HepG2 (cell line): ENCODE results near the gene VPS9D1. TPM values are rescaled to one million over a fixed set of nuclear protein-coding genes. Genes with fewer than 3 reads are reported as not detected.

Source experiments
- EP300 ChIP-seq, 3 experiments: sonication (generic) in 1 of 3; formaldehyde crosslinking in 1 of 3; IDR thresholded peaks; 2 replicates each; pipeline versions ENCODE4 v1.5.1 to v1.6.1; 2011 to 2020; ENCODE audit warnings: low read depth in 2 of 3, low read length in 2 of 3, borderline replicate concordance in 1 of 3, improper control_type of control experiment in 1 of 3, mild to moderate bottlenecking in 1 of 3, missing genetic modification reagents in 1 of 3, moderate library complexity in 1 of 3
- FOXA3 ChIP-seq: IDR thresholded peaks from 2 replicates; pipeline ENCODE4 v1.6.1; 2016; ENCODE audit warnings: missing genetic modification reagents, missing compliant biosample characterization
- GATAD1 ChIP-seq: IDR thresholded peaks from 2 replicates; pipeline ENCODE4 v1.6.1; 2016; ENCODE audit warnings: missing genetic modification reagents, missing compliant biosample characterization
- MEIS2 ChIP-seq: sonication (generic); formaldehyde crosslinking; IDR thresholded peaks from 2 replicates; pipeline ENCODE4 v1.9.0; 2021; ENCODE audit warnings: mild to moderate bottlenecking, missing genetic modification reagents
- NAIF1 ChIP-seq: sonication (generic); formaldehyde crosslinking; IDR thresholded peaks from 2 replicates; pipeline ENCODE4 v1.5.0; 2020; ENCODE audit warnings: mild to moderate bottlenecking, missing genetic modification reagents, borderline replicate concordance
- NKX3-1 ChIP-seq: sonication (generic); formaldehyde crosslinking; IDR thresholded peaks from 2 replicates; pipeline ENCODE4 v1.5.0; 2020; ENCODE audit warnings: missing genetic modification reagents
- POGZ ChIP-seq: sonication (generic); formaldehyde crosslinking; IDR thresholded peaks from 2 replicates; pipeline ENCODE4 v1.4.0; 2020; ENCODE audit warnings: mild to moderate bottlenecking, missing genetic modification reagents
- TSC22D2 ChIP-seq: sonication (generic); formaldehyde crosslinking; IDR thresholded peaks from 2 replicates; pipeline ENCODE4 v1.5.1; 2020; ENCODE audit warnings: missing genetic modification reagents, mild to moderate bottlenecking, borderline replicate concordance
- U2AF1 ChIP-seq: fragments of 200-400 bp; formaldehyde crosslinking; optimal IDR thresholded peaks from 2 replicates; pipeline ENCODE3; 2017; ENCODE audit warnings: mild to moderate bottlenecking, low read depth, low read length
- YEATS2 ChIP-seq: sonication (generic); formaldehyde crosslinking; IDR thresholded peaks from 2 replicates; pipeline ENCODE4 v1.4.0; 2020; ENCODE audit warnings: missing genetic modification reagents, borderline replicate concordance
- ZNF101 ChIP-seq: sonication (generic); formaldehyde crosslinking; IDR thresholded peaks from 2 replicates; pipeline ENCODE4 v1.4.0; 2020; ENCODE audit warnings: mild to moderate bottlenecking, low read depth, missing genetic modification reagents, borderline replicate concordance
- ZNF75D ChIP-seq: sonication (generic); formaldehyde crosslinking; IDR thresholded peaks from 2 replicates; pipeline ENCODE4 v1.8.1; 2023; ENCODE audit warnings: missing genetic modification reagents, mild to moderate bottlenecking, borderline replicate concordance
- ZNF775 ChIP-seq: sonication (generic); formaldehyde crosslinking; IDR thresholded peaks from 2 replicates; pipeline ENCODE4 v1.4.0; 2020; ENCODE audit warnings: missing genetic modification reagents, mild to moderate bottlenecking, moderate library complexity, borderline replicate concordance
- ZNF891 ChIP-seq: sonication (generic); formaldehyde crosslinking; IDR thresholded peaks from 2 replicates; pipeline ENCODE4 v1.5.0; 2020; ENCODE audit warnings: mild to moderate bottlenecking, missing genetic modification reagents
- polyA plus RNA-seq, 8 experiments: library from polyadenylated mRNA; depleted of rRNA in 3 of 8; stranded (reverse) in 7 of 8; unstranded in 1 of 8; fragments of >200 nt; fragmentation: Illumina TruSeq in 4 of 8; extraction: Trizol in 4 of 8; gene quantifications; 2 replicates each; pipeline versions ENCODE4 v1.2.1 to v1.2.3, GENCODE V29; 2011 to 2016; ENCODE audit warnings: low read depth in 4 of 8, missing spikeins in 1 of 8, mixed read lengths in 1 of 8; ENCODE audit not compliant: insufficient read depth in 1 of 8
- total RNA-seq, 5 experiments: library from RNA; depleted of rRNA; stranded (reverse); fragments of >200 nt; fragmentation: Illumina TruSeq; extraction: Trizol; gene quantifications; 2 replicates each; pipeline ENCODE4 v1.2.3, GENCODE V29; 2016; ENCODE audit warnings: low read depth in 1 of 5
- TF ChIP-seq, protein P1 (sequence below): sonication (generic); formaldehyde crosslinking; conservative IDR thresholded peaks from 2 replicates; pipeline ENCODE4 v1.4.0; 2020; ENCODE audit warnings: missing genetic modification reagents
- TF ChIP-seq, protein P2 (sequence below): sonication (generic); formaldehyde crosslinking; IDR thresholded peaks from 2 replicates; pipeline ENCODE4 v1.8.1; 2023; ENCODE audit warnings: mild to moderate bottlenecking, missing genetic modification reagents
- TF ChIP-seq, protein P3 (sequence below): sonication (generic); formaldehyde crosslinking; IDR thresholded peaks from 2 replicates; pipeline ENCODE4 v1.4.0; 2020; ENCODE audit warnings: mild to moderate bottlenecking, missing genetic modification reagents
- TF ChIP-seq, protein P4 (sequence below): sonication (generic); formaldehyde crosslinking; IDR thresholded peaks from 2 replicates; pipeline ENCODE4 v1.5.1; 2020; ENCODE audit warnings: missing genetic modification reagents, mild to moderate bottlenecking, borderline replicate concordance
- TF ChIP-seq, protein P5 (sequence below): sonication (generic); formaldehyde crosslinking; conservative IDR thresholded peaks from 2 replicates; pipeline ENCODE4 v1.4.0; 2020; ENCODE audit warnings: missing genetic modification reagents

Gene VPS9D1
- total and polyA plus RNA-seq, 2 of the 13 experiments (the other 11 are each of a cell fraction or from before 2014, with no cell fraction given) = 10.1 to 13.2 TPM

DNA sequence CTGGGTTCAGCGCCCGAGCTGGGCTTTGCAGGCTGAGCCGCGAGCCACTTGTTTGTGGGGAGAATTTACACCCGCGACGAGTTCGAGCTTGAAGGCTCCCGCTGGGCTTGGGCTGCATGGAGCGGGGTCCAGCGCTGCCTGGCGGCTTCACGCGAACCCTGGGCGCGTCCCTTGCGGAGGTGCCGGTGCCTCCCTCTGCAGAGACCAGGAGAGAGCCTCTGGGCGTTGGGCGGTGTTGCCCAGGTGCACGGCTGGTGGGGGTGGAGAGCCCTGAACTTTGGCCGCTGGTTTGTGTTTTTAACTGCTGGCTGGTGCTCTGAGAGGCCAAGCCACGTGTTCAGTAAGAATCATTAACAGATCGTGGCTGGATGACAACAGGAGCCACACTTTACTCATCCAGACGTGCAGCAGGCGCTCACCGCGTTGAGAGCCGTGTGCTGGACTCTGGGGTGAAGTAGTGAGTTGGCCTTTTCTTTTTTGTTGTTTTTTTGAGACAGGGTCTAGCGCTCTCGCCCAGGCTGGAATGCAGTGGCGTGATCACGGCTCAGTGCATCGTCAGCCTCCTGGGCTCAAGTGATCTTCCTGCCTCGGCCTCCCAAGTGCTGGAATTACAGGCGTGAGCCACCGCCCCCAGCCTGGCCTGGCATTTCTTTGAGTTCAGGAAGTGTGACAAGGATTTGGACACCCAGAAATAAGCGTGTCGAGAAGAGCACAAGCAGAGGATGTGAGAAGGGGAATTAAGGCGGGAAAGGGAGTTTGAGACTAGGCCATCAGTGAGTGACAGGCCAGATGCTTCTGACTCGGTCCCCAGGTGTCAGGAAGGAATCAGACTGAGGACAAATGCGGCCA, 33.4 kb downstream of the VPS9D1 start (continued):
- TF ChIP-seq TSC22D2 (CRISPR knock-in tag) = peak; percentile 96
- TF ChIP-seq POGZ (CRISPR knock-in tag) = peak; percentile 90
- TF ChIP-seq, protein P1, sequence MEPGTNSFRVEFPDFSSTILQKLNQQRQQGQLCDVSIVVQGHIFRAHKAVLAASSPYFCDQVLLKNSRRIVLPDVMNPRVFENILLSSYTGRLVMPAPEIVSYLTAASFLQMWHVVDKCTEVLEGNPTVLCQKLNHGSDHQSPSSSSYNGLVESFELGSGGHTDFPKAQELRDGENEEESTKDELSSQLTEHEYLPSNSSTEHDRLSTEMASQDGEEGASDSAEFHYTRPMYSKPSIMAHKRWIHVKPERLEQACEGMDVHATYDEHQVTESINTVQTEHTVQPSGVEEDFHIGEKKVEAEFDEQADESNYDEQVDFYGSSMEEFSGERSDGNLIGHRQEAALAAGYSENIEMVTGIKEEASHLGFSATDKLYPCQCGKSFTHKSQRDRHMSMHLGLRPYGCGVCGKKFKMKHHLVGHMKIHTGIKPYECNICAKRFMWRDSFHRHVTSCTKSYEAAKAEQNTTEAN (CRISPR knock-in tag) = peak; percentile 98
- peak in 1 of 2 experiments; percentile 92; a peak in 3 of 4 replicates for TF ChIP-seq EP300 (IDR thresholded peaks at IDR 0.05; ENCODE audit: low read depth in 2 of 2, low read length in 2 of 2)
- TF ChIP-seq EP300 (CRISPR knock-in tag; IDR thresholded peaks at IDR 0.05; ENCODE audit: borderline replicate concordance) = peak; percentile 86
- TF ChIP-seq, protein P2, sequence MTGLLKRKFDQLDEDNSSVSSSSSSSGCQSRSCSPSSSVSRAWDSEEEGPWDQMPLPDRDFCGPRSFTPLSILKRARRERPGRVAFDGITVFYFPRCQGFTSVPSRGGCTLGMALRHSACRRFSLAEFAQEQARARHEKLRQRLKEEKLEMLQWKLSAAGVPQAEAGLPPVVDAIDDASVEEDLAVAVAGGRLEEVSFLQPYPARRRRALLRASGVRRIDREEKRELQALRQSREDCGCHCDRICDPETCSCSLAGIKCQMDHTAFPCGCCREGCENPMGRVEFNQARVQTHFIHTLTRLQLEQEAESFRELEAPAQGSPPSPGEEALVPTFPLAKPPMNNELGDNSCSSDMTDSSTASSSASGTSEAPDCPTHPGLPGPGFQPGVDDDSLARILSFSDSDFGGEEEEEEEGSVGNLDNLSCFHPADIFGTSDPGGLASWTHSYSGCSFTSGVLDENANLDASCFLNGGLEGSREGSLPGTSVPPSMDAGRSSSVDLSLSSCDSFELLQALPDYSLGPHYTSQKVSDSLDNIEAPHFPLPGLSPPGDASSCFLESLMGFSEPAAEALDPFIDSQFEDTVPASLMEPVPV (CRISPR knock-in tag) = peak; percentile 99
- TF ChIP-seq ZNF101 (CRISPR knock-in tag) = peak; percentile 96; the same call in 1 of the 2 replicates
- TF ChIP-seq YEATS2 (CRISPR knock-in tag) = peak; percentile 87; the same call in 1 of the 2 replicates
- peak; percentile 94 for TF ChIP-seq ZNF775 (CRISPR knock-in tag)
- peak; percentile 98 for TF ChIP-seq MEIS2 (CRISPR knock-in tag)
- TF ChIP-seq, protein P3, sequence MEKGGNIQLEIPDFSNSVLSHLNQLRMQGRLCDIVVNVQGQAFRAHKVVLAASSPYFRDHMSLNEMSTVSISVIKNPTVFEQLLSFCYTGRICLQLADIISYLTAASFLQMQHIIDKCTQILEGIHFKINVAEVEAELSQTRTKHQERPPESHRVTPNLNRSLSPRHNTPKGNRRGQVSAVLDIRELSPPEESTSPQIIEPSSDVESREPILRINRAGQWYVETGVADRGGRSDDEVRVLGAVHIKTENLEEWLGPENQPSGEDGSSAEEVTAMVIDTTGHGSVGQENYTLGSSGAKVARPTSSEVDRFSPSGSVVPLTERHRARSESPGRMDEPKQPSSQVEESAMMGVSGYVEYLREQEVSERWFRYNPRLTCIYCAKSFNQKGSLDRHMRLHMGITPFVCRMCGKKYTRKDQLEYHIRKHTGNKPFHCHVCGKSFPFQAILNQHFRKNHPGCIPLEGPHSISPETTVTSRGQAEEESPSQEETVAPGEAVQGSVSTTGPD = peak; percentile 86; the same call in 1 of the 2 replicates
- TF ChIP-seq NAIF1 = peak; percentile 97
- no peak for TF ChIP-seq ZNF75D (CRISPR knock-in tag)
- peak; percentile 87 for TF ChIP-seq FOXA3
- peak; percentile 77 for TF ChIP-seq U2AF1
- TF ChIP-seq, protein P4, sequence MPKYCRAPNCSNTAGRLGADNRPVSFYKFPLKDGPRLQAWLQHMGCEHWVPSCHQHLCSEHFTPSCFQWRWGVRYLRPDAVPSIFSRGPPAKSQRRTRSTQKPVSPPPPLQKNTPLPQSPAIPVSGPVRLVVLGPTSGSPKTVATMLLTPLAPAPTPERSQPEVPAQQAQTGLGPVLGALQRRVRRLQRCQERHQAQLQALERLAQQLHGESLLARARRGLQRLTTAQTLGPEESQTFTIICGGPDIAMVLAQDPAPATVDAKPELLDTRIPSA (CRISPR knock-in tag) = peak; percentile 93; the same call in 1 of the 2 replicates
- TF ChIP-seq, protein P5, sequence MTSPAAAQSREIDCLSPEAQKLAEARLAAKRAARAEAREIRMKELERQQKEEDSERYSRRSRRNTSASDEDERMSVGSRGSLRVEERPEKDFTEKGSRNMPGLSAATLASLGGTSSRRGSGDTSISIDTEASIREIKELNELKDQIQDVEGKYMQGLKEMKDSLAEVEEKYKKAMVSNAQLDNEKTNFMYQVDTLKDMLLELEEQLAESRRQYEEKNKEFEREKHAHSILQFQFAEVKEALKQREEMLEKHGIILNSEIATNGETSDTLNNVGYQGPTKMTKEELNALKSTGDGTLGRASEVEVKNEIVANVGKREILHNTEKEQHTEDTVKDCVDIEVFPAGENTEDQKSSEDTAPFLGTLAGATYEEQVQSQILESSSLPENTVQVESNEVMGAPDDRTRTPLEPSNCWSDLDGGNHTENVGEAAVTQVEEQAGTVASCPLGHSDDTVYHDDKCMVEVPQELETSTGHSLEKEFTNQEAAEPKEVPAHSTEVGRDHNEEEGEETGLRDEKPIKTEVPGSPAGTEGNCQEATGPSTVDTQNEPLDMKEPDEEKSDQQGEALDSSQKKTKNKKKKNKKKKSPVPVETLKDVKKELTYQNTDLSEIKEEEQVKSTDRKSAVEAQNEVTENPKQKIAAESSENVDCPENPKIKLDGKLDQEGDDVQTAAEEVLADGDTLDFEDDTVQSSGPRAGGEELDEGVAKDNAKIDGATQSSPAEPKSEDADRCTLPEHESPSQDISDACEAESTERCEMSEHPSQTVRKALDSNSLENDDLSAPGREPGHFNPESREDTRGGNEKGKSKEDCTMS = no peak
- TF ChIP-seq NKX3-1 (CRISPR knock-in tag) = peak; percentile 99
- TF ChIP-seq ZNF891 (CRISPR knock-in tag) = peak; percentile 96
- peak; percentile 82 for TF ChIP-seq GATAD1 (CRISPR knock-in tag)
